CD4-positive, alpha-beta T cell treated with Interleukin-12 subunit alpha and Interleukin-12 subunit beta, for 1 hour (primary cell): ENCODE data around the gene ATL3.
A peak's percentile ranks its signal among the peaks of the same experiment; 100 is the strongest.
"Not testable (repeated sequence)": the region's sequence is repeated elsewhere in the genome, so short reads cannot be mapped to it uniquely, and the experiment has no call there.

Source experiments
- DNase-seq: peaks from one replicate; pipeline ENCODE4 v3.0.0-alpha.2; 2020

ATL3 gene

DNA sequence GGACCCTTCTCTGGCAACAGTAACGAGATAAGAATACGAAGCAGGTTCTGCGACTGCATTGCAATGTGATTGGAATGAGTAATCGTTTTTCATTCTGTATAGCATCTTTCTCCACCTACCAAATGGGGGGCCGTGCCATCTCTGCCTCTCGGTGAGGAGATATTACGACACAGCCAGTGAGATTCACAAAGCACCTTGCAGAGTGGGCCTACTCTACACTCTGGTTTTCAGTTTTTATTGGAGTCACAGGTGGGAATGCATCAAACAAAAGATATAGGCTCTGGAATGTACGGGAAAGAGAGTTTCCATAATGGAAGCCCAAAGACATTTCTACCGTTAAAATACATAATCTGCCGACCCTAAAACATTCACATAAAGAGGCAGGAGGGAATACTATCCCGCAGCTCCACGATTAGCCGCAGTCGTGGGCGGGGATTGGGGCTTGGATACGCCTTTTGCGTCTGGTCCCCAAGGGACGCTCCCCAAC, 9.7 kb upstream of the ATL3 start:
- DNase-seq, result peak; percentile 10

DNA sequence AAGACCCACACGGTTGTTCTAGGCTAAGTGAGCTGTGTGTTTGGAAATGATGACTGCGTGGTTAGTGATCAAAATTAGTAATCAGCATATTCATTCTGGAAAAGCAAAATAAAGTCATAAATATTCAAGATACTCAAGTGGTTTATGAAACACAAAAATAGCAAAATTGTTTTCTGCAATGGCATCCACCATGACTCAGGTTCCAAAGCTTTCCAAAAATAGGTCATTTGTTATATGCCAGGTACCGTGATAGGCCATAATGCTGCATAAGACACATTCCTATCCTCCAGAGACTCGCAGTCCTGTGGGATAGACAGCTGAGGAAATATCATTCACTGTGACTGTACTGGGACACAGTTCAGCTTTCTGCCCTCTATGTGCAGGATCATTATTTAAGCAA, 2.4 kb upstream of the ATL3 start:
- no peak for DNase-seq

DNA sequence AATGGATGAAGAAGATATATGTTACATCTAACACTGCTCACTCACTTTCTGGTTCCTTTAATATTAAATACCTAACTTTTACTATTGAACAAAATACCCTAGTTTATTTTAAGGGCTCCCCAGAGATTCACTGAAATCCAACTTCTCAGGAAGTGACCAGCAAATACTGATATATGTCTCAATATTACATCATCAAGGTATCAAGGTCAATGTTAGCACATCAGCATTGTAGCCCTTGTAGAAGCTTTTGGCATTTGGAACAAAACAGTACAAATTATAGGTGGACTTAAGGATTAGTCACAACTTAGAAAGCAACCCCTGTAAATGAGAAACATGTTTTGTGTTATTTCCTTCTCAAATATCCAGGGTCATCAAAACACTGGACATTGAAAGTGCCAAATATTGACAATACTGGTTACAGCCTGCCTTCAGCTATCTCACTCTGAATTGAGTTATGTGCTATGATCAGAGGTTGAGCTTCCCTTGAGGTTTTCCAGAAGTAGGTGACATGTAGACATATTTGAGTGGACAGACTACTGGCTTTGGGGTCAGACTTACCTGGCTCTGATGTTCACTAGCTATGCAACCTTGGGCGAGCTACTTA, 1.9 kb upstream of the ATL3 start:
- no peak for DNase-seq

DNA sequence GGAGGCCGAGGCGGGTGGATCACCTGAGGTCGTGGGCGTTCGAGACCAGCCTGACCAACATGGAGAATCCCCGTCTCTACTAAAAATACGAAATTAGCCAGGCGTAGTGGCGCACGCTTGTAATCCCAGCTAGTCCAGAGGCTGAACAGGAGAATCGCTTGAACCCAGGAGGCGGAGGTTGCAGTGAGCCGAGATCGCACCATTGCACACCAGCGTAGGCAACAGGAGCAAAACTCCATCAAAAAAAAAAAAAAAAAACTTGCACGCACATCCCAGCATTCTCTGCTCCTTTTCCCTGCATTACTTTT, 934 bp upstream of the ATL3 start:
- no peak for DNase-seq

DNA sequence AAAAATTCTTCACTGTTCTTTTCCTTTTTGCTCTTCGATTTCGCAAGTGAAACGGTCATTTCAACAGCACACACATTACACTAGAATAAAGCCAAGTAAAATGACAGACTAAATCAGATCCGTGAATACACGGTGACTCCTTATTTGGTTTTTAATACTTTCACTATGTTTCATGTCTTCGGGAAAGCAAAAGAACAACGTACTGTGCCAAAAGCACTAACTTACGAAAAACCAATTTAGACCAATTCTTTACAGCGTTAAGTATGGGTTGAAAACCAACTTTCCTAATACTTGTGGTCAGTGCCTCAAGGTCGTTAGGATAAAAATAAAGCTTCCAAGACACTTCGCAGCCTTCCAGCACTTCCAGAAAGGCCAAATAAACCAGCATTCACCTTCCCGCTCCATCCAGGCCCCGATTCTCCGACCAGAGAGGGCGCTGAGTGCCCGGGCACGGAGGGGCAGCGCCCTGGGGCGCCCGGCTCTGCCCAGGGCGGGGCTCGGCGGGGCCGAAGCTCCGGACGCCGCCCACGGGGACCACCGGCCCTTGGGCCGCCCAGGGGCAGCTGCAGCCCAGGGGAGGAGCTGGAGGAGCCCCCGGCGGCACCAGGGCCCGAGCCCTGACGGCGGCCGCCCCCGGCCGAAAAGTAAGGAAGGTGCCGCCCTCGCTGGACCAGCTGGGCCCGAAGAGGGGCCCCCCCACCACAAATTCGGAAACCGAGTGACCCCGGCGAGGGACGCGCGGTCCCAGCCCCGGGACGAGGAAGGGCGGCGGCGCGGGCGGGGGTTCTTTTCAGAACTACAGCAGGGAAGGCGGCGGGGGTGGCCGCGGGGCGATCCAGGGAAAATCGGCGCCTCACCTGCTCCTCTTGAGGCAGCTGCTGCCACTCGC, 499 bp downstream of the ATL3 start:
- peak; percentile 35 for DNase-seq

DNA sequence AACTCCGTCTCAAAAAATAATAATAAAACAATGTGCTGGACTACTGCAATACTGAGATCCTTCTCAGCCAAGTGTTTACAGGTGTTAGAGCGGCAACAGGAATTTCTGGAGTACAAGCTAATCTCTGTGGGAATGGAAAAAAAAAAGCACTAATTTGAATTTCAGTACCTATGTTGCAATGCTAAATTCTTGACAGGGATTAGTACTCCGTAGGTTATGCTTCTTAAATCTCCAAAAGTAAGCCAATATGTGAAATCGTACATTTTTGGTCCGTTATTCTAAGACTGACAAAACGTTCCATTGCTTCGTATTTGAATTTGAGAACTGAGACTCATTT, 1.1 kb downstream of the ATL3 start:
- no peak for DNase-seq

DNA sequence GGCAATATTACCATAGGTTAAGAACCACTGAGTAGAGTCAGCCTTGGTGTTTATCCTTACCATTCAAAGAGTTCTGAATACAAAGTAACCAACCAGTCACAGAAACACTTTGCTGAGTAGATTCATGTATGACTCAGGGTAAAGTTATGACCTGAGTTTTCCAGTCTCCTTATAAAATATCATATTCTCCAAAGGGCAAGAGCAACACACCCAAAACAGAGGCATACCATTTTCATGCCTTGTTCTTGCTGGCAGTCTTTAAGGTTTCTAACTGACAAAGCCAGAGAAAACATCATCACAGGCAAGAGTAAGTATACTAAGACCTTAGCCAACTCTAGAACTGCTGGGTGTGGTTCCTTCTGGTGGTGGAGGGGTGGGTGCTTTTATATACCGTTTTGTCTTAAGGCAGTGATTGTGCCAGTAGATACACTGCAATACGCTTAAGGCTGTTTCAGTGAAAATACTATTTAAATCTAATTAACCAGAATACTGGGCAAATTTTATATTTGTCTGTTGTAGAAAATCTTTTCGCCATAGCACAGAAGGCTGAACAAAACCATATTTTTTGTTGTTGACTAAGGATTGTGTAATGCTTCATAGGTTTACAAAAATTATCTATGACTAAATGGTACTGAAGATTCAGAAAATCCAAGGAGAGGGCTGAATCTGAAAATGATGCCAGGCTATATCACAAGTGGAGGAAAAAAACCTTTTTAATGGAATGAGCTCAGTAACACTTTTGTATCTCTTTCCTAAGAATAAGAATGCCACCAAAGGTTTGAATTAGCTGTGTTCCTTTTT, 3.0 kb downstream of the ATL3 start:
- no peak for DNase-seq

DNA sequence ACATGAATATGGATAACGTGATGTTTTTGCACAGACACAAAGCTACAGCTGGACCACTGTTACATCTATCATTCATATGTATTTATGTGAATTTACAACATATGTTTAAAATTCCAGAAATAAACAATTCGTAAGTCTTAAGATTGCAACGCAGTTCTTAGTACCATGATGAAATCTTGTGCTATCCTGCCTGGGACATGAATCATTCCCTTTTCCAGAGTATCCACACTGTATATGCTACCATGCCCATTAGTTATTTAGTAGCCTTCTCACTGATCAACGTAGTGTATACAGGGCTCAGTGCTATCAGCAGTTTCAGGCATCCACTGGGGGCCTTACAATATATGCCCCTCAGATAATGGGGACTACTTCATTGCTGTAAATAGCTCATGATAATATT, 4.3 kb downstream of the ATL3 start:
- no peak for DNase-seq

DNA sequence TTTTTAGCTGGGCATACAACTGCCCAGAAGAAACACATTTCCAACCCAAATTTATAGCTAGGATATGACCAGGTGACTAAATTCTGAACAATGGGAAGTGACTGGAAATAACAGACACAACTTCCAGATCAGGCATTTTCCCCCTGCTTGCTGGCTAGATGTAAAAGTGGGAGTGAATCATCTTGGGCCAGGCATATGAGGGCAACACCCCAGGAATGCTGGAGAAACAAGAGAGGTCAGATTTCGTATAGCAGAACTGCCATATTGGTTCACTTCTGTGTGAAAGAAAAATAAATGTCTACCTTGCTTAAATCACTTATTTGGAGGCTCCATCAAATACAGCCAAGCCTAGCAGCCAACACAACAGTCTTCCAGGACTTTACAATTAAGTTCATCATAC, 7.4 kb downstream of the ATL3 start:
- DNase-seq, result no peak

DNA sequence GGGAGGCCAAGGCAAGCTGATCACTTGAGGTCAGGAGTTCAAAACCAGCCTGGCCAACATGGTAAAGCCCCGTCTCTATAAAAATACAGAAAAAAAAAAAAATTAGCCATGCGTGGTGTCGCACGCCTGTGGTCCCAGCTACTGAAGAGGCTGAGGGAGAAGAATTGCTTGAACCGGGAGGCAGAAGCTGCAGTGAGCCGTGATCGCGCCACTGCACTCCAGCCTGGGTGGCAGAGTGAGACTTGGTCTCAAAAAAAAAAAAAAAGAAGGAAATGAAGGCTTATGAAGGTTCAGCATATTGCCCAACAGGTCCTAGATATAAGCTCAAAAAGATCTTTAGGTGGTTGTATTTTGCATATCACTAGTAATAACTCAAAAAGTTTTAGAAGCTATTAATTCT, 10.2 kb downstream of the ATL3 start:
- no peak for DNase-seq

DNA sequence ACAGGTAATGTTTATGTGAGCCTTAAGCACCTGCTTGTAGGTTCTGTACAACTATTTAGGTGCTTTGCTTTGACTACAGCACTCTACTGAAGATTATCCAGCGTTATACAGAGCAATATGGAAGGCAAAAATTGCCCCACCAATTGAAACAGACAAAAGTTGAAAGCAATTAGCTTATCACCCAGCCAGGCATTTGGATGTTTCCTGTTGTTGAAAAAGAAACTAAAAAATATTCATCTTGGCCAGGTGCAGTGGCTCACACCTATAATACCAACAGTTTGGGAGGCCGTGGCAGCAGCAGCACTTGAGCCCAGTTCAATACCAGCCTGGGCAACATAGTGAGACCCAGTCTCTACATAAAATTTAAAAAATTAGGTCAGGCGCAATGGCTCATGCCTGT, 18.5 kb downstream of the ATL3 start:
- DNase-seq, result peak; percentile 5

DNA sequence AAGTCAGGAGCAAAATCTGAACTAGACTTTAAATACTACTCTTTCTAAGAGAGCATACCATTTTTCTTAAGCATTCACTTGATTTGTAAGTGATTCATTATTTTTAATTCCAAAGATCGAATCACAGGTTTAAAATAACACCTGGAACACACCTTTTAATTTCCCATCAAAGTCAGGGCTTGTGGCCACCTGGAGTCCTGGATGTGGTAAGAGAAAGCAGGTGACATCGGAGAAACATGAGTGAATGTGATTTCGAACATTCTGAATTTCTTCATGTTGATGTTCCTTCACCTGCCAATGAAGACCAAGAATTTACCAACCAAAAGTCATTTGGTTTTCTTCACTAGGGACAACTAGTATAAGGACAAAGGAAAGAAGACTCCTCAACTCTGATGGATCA, 28.0 kb downstream of the ATL3 start:
- DNase-seq, result no peak

DNA sequence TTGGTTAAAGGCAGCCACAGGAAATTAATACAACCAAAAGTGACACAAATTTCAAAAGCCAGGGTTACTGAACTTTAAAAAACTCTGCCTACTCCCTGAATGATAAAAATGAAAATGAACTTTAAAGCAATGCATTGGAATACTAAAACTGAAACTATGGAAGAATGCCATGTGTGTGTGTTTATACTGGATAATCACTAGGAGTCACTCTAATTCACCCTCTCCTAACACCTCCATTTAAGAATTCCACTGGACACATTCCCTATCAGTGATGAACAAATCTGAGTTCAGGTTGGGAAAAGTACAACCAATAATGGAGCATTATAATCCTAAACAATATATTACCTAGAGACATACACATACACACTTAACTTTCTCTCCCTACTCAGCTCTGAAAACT, 29.4 kb downstream of the ATL3 start:
- no peak for DNase-seq

DNA sequence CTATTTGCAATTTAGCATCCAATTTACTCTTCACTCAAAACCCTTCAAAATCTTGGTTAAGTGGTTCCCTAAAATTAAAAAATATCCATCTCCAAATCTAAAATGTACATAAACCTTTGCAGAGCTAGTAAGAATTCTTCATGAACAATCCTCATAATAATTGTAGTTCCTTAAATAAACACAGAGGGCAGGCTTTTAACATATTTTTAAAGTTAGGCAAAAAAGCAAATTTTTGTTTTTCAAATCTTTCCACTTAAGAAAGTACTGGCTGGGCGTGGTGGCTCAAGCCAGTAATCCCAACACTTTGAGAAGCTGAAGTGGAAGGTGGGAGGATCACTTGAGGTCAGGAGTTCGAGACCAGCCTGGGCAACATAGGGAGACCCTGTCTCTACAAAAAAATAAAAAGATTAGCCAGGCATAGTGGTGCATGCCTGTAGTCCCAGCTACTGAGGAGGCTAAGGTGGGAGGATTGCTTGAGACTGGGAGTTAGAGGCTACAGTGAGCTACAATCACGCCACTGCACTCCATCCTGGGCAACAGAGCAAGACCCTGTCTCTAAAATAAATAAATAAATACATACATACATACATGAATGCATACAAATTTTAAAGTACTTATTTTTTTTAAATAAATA, 31.9 kb downstream of the ATL3 start:
- DNase-seq, result peak; percentile 13

DNA sequence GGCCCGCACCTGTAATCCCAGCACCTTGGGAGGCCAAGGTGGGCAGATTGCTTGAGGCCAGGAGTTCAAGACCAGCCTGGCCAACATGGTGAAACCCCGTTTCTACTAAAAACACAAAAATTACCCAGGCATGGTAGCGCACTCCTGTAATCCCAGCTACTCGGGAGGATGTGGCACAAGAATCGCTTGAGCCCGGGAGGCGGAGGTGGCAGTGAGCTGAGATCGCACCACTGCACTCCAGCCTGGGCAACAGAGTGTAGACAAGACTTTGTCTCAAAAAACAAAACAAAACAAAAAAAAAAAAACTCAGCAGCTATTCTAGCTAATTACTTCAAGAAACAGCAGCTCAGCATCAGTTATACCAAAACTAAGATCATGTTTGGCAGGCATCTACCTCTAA, 32.7 kb downstream of the ATL3 start:
- DNase-seq, result not testable (repeated sequence)

DNA sequence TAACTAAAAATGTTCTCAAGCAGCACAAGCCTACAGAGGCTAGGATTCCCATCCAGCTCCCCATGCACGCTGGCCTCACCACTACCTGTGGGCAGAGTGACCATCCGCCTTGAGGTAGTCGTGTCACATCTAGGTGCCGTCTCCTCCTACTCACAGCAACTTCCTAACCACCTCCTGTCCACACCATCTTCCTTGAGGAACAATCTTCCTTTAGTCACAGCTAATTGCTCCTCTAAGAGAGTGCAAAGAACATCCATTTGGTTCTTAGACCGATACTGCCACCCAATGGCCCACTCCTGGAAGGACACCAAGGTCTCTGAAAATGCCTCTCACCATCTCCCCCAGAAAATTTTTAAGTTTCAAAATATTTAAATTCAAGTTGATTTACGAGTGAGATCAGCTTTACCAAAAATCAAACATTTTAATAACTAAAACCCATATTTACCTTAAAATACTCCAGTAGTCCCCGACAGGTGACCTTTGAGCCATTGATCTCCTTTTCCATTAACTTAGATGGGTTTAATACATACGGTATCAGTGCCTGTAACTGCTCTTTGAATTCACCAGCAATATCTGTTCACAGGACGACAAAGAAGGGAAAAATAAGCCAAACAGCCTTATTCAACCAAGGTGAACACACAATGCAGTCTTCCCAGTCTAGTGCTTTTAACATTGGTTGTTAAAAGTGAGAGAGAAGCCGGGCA, 35.3 kb downstream of the ATL3 start:
- DNase-seq, result peak; percentile 78

DNA sequence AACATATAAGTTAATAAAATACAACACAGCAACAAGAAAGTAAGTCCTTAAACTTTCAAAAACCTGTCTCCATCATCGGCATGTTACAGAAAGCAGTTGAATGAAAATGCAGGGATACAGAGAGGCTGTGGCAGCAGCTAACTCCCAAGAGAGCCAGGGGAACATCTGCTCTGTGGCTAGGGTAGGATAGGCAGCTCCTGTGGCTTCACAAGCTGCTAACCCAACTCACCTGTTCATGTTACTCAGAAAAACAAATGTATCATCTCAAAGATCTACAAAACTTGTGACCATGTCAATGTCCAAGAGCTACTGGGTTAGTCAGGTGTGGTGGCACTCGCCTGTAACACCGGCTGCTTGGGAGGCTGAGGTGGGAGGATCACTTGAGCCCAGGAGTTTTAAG, 41.8 kb downstream of the ATL3 start:
- no peak for DNase-seq

DNA sequence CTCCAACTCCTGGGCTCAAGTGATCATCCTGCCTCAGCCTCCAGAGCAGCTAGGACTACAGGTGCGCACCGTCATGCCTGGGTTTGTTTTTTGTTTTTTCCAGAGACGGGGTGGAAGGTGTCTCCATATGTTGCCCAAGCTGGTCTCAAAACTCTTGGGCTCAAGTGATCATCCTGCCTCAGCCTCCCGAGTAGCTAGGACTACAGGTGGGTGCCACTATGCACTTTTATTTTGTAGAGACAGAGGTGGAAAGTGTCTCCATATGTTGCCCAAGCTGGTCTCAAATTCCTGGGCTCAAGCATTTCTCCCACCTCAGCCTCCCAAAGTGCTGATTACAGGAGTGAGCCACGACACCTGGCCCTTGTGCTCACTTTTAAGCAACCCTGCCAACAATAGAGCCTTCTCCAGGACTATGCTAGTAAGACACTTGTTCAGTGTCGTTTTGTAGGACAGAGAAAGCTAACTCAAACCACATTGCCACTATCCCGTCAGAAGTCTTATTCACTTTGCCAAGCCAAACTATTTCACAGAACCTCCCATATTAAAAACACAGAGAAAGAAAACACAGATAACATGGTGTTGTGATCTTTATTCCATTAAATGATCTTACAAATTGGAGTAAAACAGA, 47.5 kb downstream of the ATL3 start:
- no peak for DNase-seq

DNA sequence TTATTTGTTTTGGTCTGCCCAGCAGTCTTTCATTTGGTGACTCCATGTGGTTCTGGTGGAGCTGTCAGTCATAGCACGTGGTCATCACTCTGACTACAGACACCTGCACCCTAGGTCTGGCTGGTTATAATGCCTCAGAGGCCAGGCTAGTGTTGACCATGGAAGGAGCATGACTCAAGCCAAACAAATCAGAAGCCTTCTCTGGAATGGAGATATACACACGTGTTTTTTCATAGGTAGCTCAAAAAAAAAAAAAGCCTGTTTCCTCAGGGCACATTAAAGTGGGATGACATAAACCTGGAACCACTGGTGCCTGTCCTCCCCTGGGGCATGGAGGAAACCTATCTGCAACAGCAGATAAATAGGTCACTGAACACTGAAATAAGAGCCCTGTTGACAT, 48.9 kb downstream of the ATL3 start:
- no peak for DNase-seq

DNA sequence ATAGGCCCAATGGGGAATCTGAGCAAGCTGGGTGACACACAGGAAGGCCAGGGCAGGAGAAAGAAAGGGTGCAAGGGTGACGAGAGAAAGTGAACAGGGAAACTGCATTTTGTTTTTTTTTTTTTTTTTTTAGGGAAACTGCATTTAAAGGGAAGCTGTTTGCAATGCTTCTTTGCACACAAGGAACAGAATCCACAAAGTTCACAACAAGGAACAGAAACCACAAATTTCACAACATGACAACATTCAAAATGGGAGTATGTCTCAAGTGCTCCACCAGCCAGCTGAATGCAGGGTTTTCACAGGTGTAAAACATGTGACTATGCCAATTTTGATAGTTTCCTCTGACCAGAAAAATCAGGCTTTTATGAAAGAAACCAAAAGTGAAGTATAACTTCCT, 50.1 kb downstream of the ATL3 start:
- peak; percentile 17 for DNase-seq

DNA sequence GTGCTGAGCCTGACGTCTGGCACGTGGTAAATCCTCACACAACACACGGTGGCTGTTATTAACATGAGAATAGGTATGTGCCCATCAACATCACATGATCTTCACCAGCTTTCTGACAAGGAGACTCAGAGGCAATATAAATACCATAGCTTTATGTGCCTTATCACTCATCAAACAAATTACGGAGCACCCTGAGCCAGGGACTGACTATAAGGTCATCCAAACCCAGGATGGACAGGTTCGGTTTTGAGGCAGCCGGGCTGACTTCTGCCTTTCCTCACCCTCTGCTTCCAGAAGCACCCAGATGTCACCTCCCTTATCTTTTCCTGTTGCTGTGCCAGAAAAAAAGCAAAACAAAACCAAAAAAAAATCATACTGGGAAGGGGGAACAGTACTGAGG, 51.2 kb downstream of the ATL3 start:
- DNase-seq, result no peak

DNA sequence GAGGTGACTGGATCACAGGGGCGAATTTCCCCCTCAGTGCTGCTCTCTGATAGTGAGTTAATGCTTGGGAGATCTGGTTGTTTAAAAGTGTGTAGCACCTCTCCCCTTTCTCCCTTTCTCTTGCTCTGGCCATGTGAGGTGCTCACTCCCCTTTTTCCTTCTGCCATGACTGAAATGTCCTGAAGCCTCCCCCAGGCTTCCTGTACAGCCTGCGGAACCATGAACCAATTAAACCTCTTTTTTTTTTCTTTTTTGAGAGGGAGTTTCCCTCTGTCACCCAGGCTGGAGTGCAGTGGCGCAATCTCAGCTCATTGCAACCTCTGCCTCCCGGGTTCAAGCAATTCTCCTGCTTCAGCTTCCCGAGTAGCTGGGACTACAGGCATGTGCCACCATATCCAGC, 53.5 kb downstream of the ATL3 start:
- not testable (repeated sequence) for DNase-seq
